Stomach smooth muscle (tissue), 2 donors: ENCODE data around the gene SPATA33.
"Not testable (repeated sequence)": the region's sequence is repeated elsewhere in the genome, so short reads cannot be mapped to it uniquely, and the experiment has no call there.

Source experiments
- H3K27ac ChIP-seq: one replicate; pipeline ENCODE4 v1.7.0; 2013; ENCODE audit warnings: mild to moderate bottlenecking, low read length, inconsistent platforms
- H3K27me3 ChIP-seq, 2 donors: one replicate each; pipeline ENCODE4 v1.7.0; 2013; ENCODE audit warnings: low read length in 2 of 2; ENCODE audit not compliant: insufficient read depth in 2 of 2, control insufficient read depth in 1 of 2
- H3K36me3 ChIP-seq, 2 donors: one replicate each; pipeline ENCODE4 v1.7.0; 2013; ENCODE audit warnings: low read length in 2 of 2; ENCODE audit not compliant: control insufficient read depth in 2 of 2, insufficient read depth in 2 of 2
- H3K4me1 ChIP-seq: one replicate; pipeline ENCODE4 v1.7.0; 2013; ENCODE audit warnings: low read length; ENCODE audit not compliant: control insufficient read depth, insufficient read depth
- H3K4me3 ChIP-seq, 2 donors: one replicate each; pipeline ENCODE4 v1.7.0; 2013; ENCODE audit warnings: low read length in 2 of 2
- H3K9ac ChIP-seq, 2 donors: one replicate each; pipeline ENCODE4 v1.7.0; 2013; ENCODE audit warnings: low read length in 2 of 2, mild to moderate bottlenecking in 1 of 2
- H3K9me3 ChIP-seq, 2 donors: one replicate each; pipeline ENCODE4 v1.7.0; 2013; ENCODE audit warnings: low read length in 2 of 2; ENCODE audit not compliant: control insufficient read depth in 2 of 2
- donor health status: healthy.
- donor health status: Pancreatic carcinoma.

Gene SPATA33

GRCh38 chr16:89633064-89633631, 24.5 kb upstream of the SPATA33 start:
- Histone ChIP-seq H3K36me3 (no peaks in the 10 kb centered on the region), H3K27me3 (peaks cover 8 to 9% of the 10 kb centered on the region in 2 donors), H3K4me3 (no peak overlapping the region), H3K9me3 (peaks cover 0 to 5% of the 10 kb centered on the region in 2 donors), H3K4me1 (no peaks in the 10 kb centered on the region), H3K9ac (no peak overlapping the region), H3K27ac (no peak overlapping the region)

- not testable (repeated sequence) for H3K4me3 ChIP-seq, H3K9me3 ChIP-seq, H3K4me1 ChIP-seq, H3K27ac ChIP-seq, H3K36me3 ChIP-seq, H3K9ac ChIP-seq, H3K27me3 ChIP-seq
Measured at GRCh38 chr16:89634463-89635385, 22.9 kb upstream of the SPATA33 start.

- H3K4me3 ChIP-seq = no peak overlapping the region
- no peak overlapping the region for H3K27ac ChIP-seq
- H3K4me1 ChIP-seq = peaks cover 11% of the 10 kb centered on the region
- no peaks in the 10 kb centered on the region for H3K36me3 ChIP-seq
- H3K9ac ChIP-seq = no peak overlapping the region
- peaks cover 8 to 9% of the 10 kb centered on the region in 2 donors for H3K27me3 ChIP-seq
- H3K9me3 ChIP-seq = no peaks in the 10 kb centered on the region
Measured at GRCh38 chr16:89636663-89637062, 21.0 kb upstream of the SPATA33 start.

DNA sequence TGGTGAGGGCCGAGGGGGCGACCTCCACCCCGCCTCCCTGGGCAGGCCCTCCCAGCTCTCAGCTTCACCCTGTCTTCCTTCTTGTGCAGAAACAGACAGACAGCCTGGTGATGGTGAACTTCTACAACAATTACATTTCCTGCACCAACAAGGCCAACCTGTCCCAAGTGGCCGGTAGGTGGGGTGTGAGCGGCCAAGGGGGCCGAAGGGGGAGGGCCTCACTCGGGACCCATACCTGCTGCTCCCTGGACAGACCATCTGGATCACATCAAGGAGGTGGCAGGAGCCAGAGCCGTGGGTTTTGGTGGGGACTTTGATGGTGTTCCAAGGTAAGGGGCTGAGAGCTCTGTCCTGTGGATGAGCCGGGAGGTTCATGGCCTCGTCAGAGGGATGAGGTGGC, 20.3 kb upstream of the SPATA33 start:
- Histone ChIP-seq H3K9me3 (no peaks in the 10 kb centered on the region), H3K4me1 (peaks cover 13% of the 10 kb centered on the region), H3K27me3 (peaks cover 8 to 9% of the 10 kb centered on the region in 2 donors), H3K9ac (no peak overlapping the region), H3K4me3 (no peak overlapping the region), H3K36me3 (no peaks in the 10 kb centered on the region), H3K27ac (no peak overlapping the region)

DNA sequence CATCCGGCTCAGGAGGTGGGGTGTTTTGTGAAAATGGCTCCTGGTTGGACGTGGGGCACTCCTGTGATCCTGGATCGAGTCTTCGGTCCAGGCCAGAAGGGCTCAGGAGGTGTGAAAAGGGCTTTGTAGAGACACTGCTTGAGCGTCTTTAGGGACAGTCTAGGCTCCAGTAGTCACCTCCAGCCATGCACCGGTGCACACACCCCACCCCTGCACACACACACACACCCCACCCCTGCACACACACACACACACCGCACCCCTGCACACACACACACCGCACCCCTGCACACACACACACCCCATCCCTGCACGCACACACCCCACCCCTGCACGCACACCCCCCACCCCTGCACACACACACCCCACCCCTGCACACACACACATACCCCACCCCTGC, 19.2 kb upstream of the SPATA33 start:
- Histone ChIP-seq H3K9ac (no peak overlapping the region), H3K4me3 (no peak overlapping the region), H3K27me3 (peaks cover 2 to 3% of the 10 kb centered on the region in 2 donors), H3K36me3 (no peaks in the 10 kb centered on the region), H3K9me3 (no peaks in the 10 kb centered on the region), H3K4me1 (peaks cover 13% of the 10 kb centered on the region), H3K27ac (no peak overlapping the region)

GRCh38 chr16:89639385-89639784, 18.3 kb upstream of the SPATA33 start:
- Histone ChIP-seq H3K36me3 (no peaks in the 10 kb centered on the region), H3K4me1 (peaks cover 13% of the 10 kb centered on the region), H3K4me3 (no peak overlapping the region), H3K9ac (no peak overlapping the region), H3K27ac (no peak overlapping the region), H3K9me3 (no peaks in the 10 kb centered on the region), H3K27me3 (no peaks in the 10 kb centered on the region)

DNA sequence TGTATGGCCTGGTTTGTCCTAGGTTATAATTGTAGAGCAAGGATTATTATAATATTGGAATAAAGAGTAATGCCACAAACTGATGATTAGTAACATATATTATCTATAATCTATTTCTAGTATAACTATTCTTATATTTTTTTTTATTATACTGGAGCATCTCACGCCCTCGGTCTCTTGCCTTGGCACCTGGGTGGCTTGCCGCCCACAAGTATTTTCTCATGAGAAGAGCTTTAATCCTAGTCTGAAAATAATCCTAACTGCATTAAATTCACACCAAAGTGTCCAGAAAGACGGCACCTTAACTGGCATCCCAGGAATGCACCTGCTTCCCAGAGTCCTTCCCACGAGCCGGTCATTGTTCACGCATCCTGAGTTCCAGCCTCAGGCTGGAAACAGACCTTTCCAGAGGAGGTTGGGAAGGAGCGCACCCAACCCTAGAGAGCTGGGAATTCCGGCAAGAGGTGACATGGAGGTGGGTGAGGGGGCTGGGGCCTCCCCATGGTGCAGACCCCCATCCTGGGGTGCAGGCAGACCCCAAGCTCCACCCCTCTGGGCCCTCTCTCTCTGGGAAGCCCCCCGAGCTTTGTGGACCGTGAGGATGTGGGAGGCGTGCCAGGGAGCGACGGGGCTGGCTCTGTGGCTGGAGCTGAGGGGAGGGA, 16.0 kb upstream of the SPATA33 start:
- peaks cover 14 to 16% of the 10 kb centered on the region in 2 donors for H3K36me3 ChIP-seq
- no peak overlapping the region for H3K27ac ChIP-seq
- no peaks in the 10 kb centered on the region for H3K9me3 ChIP-seq
- peak overlapping the region in 1 of 2 donors; percentile 58 for H3K9ac ChIP-seq
- peak overlapping the region in 1 of 2 donors; percentile 66 for H3K4me3 ChIP-seq
- peaks cover 13% of the 10 kb centered on the region for H3K4me1 ChIP-seq
- H3K27me3 ChIP-seq = no peaks in the 10 kb centered on the region

DNA sequence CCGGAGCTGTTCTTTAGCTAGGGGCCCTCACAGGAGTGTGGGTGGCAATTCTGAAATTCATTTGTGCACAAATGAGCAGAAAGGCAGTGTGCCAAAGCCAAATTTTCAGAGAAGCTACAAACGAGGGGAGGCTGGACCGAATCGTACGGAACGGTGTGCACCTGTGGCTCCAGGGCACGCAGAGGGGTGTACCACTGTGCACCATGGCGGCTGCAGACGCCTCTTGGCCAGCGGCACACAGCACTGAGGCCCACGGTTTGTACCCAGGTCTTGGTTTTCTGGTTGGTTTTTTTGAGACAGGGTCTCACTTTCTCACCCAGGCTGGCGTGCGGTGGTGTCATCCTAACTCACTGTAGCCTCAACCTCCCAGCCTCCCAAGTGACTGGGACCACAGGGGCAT, 15.1 kb upstream of the SPATA33 start:
- Histone ChIP-seq H3K9ac (no peak overlapping the region), H3K27ac (no peak overlapping the region), H3K4me1 (peaks cover 13% of the 10 kb centered on the region), H3K27me3 (no peaks in the 10 kb centered on the region), H3K4me3 (no peak overlapping the region), H3K36me3 (peaks cover 18 to 20% of the 10 kb centered on the region in 2 donors), H3K9me3 (no peaks in the 10 kb centered on the region)

DNA sequence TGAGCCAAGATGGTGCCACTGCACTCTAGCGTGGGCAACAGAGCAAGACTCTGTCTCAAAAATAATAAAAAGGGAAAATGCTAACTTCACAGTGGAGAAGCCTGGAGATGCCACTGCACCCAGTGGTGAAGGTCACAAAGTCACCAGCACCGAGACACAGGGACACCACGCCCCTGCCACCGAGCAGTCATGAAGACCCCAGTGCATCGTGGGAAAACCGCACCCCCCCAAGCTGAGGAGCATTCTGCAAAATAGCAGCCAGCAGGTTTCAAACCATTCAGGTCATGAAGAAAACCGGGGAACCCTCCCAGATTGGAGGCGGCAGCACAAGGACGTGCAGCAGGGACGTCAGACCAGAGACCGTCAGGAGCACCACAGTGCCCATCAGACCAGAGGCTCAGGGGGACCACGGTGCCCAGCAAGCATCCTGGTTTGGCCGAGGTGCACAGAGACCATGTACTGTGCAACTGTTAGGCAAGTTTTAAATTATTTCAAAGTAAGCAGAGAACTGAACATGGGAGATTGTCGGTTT, 13.8 kb upstream of the SPATA33 start:
- Histone ChIP-seq H3K9ac (no peak overlapping the region), H3K27me3 (no peaks in the 10 kb centered on the region), H3K4me3 (no peak overlapping the region), H3K4me1 (peaks cover 13% of the 10 kb centered on the region), H3K9me3 (no peaks in the 10 kb centered on the region), H3K27ac (no peak overlapping the region), H3K36me3 (peaks cover 18 to 20% of the 10 kb centered on the region in 2 donors)

GRCh38 chr16:89645122-89645521, 12.5 kb upstream of the SPATA33 start:
- peaks cover 12% of the 10 kb centered on the region for H3K4me1 ChIP-seq
- H3K9me3 ChIP-seq = no peaks in the 10 kb centered on the region
- H3K27me3 ChIP-seq = no peaks in the 10 kb centered on the region
- no peak overlapping the region for H3K4me3 ChIP-seq
- peaks cover 18 to 25% of the 10 kb centered on the region in 2 donors for H3K36me3 ChIP-seq
- H3K27ac ChIP-seq = no peak overlapping the region
- H3K9ac ChIP-seq = no peak overlapping the region
